Adrenal gland (tissue), 5 donors: Measurements from ENCODE around the gene NR1D1.

Experiments
- POLR2A ChIP-seq, 2 donors: fragments of 450-650 bp; IDR thresholded peaks; one replicate each; pipeline ENCODE4 v1.6.1; 2017; ENCODE audit warnings: antibody characterized with exemption in 2 of 2, mild to moderate bottlenecking in 2 of 2, moderate library complexity in 1 of 2
- TF ChIP-seq, protein P1 (sequence below), 6 experiments: fragments of 450-650 bp in 4 of 6; fragments of 200-600 bp in 2 of 6; sonication (generic) in 1 of 6; IDR thresholded peaks; 1 replicate in 5 of 6; 2 replicates in 1 of 6; pipeline versions ENCODE4 v1.5.1 to v1.8.0; 2016 to 2021; ENCODE audit warnings: antibody characterized with exemption in 6 of 6, mild to moderate bottlenecking in 2 of 6, moderate library complexity in 1 of 6
- donor health status: DM: no; HTN: no; CAD: no.

GRCh38 chr17:40101367-40102210 lies 1.2 kb upstream of the NR1D1 start:
- TF ChIP-seq, protein P1, sequence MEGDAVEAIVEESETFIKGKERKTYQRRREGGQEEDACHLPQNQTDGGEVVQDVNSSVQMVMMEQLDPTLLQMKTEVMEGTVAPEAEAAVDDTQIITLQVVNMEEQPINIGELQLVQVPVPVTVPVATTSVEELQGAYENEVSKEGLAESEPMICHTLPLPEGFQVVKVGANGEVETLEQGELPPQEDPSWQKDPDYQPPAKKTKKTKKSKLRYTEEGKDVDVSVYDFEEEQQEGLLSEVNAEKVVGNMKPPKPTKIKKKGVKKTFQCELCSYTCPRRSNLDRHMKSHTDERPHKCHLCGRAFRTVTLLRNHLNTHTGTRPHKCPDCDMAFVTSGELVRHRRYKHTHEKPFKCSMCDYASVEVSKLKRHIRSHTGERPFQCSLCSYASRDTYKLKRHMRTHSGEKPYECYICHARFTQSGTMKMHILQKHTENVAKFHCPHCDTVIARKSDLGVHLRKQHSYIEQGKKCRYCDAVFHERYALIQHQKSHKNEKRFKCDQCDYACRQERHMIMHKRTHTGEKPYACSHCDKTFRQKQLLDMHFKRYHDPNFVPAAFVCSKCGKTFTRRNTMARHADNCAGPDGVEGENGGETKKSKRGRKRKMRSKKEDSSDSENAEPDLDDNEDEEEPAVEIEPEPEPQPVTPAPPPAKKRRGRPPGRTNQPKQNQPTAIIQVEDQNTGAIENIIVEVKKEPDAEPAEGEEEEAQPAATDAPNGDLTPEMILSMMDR (IDR thresholded peaks at IDR 0.05) = no peak
- TF ChIP-seq POLR2A (IDR thresholded peaks at IDR 0.05) = no peak
